Left ventricle myocardium inferior (tissue), 1 donor: ENCODE results near the gene HMOX2. TPM values are rescaled to one million over a fixed set of nuclear protein-coding genes. Genes with fewer than 3 reads are reported as not detected.

ENCODE experiments used
- DNase-seq: peaks from one replicate; pipeline ENCODE4 v3.0.0-alpha.2; 2020
- H3K27ac ChIP-seq: fragments of 200-600 bp; replicated peaks from 2 replicates; pipeline ENCODE4 v1.8.0; 2021
- H3K27me3 ChIP-seq: fragments of 200-600 bp; 2 replicates; pipeline ENCODE4 v1.8.0; 2021; ENCODE audit warnings: low read depth
- H3K36me3 ChIP-seq: fragments of 200-600 bp; 2 replicates; pipeline ENCODE4 v1.8.0; 2021
- H3K4me1 ChIP-seq: fragments of 200-600 bp; 2 replicates; pipeline ENCODE4 v1.8.0; 2021
- H3K4me3 ChIP-seq: fragments of 200-600 bp; 2 replicates; pipeline ENCODE4 v1.8.0; 2021; ENCODE audit warnings: mild to moderate bottlenecking, moderate library complexity
- H3K9me3 ChIP-seq: fragments of 200-600 bp; replicated peaks from 2 replicates; pipeline ENCODE4 v1.8.0; 2021
- CTCF ChIP-seq: fragments of 200-600 bp; IDR thresholded peaks from 2 replicates; pipeline ENCODE4 v1.8.0; 2021; ENCODE audit warnings: antibody characterized with exemption, mild to moderate bottlenecking, borderline replicate concordance
- intact Hi-C: fragments of 100-400 bp; cut with micrococcal nuclease; formaldehyde crosslinking; loops from one replicate; pipeline ENCODE4 v1.11.0; 2022
- total RNA-seq: library from RNA; stranded (reverse); fragmentation: NEBNext Ultra II Directional; extraction: Animal tissue kit (Norgen Biotek cat#: 25700); gene quantifications from one replicate; pipeline ENCODE4 v1.2.1, GENCODE V29; 2021
- donor health status: DM: no; HTN: yes; CAD: no; lungs with severe emphysema.

HMOX2 gene
- total RNA-seq, 1 donor from 2014 or later = 115 TPM

DNA sequence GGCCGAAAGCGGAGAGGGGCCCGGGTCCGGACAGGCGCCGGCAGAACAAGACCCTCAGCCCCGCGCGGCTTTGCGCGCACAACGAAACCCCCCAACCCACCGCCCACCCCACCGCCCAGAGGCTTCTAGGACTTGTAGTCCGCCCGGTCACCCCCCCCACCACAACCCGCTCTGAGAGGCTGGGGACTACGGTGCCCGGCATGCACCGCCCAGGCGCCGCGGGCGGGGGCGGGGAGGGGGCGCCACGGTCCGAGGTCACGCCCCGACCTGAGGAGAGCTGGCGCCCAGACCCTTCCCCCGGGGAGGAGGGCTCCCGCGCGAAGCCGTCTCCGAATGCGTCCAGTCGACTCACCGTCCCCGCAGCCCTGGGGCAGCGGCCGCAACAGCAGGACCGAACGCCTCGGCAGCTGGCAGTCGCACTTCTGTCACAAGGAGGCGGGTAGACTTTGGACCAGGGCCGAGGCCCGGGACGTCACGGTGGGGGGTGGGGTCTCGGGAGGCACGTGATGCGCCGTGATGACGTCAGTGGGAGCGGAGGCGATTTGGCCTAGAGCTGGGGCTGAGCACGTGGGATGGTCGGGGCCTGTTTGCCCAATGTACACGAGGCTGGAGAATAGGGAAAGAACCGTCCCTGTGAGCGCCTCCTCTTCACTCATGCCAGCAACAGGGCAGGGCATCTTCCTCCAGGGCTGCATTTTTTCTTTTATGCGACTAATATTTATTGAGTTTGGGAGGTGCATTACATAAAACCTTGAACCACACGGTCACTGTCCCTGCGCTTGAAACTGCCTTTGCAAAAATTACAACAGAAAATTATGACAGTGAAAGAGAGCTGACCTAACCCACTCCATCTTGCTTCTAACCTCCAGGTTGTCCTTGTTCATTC, 62.4 kb downstream of the HMOX2 start, which contains the start of gene CDIP1:
TSS of gene CDIP1 (minus strand) at position 424 of the 886 bp plus-strand sequence. CDS start 24,643 bp downstream, outside the sequence.
- peak within 1 kb of the TSS; percentile 94 for H3K27ac ChIP-seq
- H3K27me3 ChIP-seq = no peaks in the 10 kb centered on the region
- TF ChIP-seq CTCF = peak; percentile 19
- intact Hi-C loops = no loop called here
- H3K4me3 ChIP-seq = peak within 1 kb of the TSS; percentile 97
- no peaks in the 10 kb centered on the region for H3K36me3 ChIP-seq
- peak; percentile 97 for DNase-seq
- H3K9me3 ChIP-seq = peaks cover 19% of the 10 kb centered on the region
- H3K4me1 ChIP-seq = peaks cover 50% of the 10 kb centered on the region

DNA sequence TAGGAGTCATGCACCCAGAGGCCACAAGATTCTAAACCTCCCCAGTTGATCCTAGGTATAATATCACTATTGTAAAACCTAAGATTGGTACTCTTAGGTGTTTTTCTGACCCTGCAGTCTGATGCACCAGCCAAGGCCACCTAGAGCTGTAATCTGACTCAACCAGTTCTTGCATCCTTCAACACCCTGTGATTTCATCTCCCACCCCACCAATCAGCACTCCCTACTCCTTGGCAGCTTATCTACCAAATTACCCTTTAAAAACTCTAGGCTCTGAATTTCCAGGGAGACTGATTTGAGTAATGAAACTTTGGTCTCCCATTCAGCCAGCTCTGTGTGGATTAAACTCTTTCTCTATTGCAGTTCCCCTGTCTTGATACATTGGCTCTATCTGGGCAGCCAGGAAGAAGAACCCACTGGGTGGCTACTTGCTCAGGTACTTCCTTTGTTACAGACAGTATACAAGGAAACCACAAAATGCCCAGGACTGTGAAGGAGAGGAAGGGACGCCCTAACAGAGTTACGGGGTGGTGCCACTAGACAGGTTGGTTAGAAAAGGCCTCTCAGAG, 63.6 kb downstream of the HMOX2 start:
- H3K27me3 ChIP-seq = no peaks in the 10 kb centered on the region
- no peak overlapping the region for H3K4me3 ChIP-seq
- TF ChIP-seq CTCF = no peak
- H3K9me3 ChIP-seq = peaks cover 19% of the 10 kb centered on the region
- no peaks in the 10 kb centered on the region for H3K36me3 ChIP-seq
- no peak for DNase-seq
- H3K4me1 ChIP-seq = peaks cover 38% of the 10 kb centered on the region
- H3K27ac ChIP-seq = no peak overlapping the region
- intact Hi-C loops = no loop called here

DNA sequence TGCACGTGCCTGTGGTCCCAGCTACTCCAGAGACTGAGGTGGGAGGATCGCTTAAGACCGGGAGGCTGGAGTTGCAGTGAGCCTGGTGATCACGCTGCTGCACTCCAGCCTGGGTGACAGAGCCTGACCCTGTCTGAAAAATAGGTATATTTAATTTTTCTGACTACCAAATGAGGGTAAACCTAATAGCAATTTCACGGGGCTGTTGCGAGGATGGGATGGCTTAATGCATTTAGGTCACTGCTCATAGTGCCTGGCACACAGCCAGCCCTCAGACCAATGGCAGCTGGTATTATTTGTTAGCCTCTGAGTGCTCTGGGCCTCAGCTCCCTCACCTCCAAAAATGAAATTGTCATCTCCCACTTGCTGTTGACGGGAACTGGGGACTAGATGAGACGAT, 68.3 kb downstream of the HMOX2 start:
- no peaks in the 10 kb centered on the region for H3K4me1 ChIP-seq
- H3K36me3 ChIP-seq = no peaks in the 10 kb centered on the region
- H3K9me3 ChIP-seq = peaks cover 11% of the 10 kb centered on the region
- no peak overlapping the region for H3K4me3 ChIP-seq
- intact Hi-C loops = no loop called here
- no peak for TF ChIP-seq CTCF
- H3K27me3 ChIP-seq = no peaks in the 10 kb centered on the region
- DNase-seq = no peak
- no peak overlapping the region for H3K27ac ChIP-seq

GRCh38 chr16:4548124-4548523, 71.9 kb downstream of the HMOX2 start:
- H3K4me3 ChIP-seq = no peak overlapping the region
- H3K27me3 ChIP-seq = no peaks in the 10 kb centered on the region
- intact Hi-C loops = no loop called here
- no peak for DNase-seq
- H3K4me1 ChIP-seq = no peaks in the 10 kb centered on the region
- no peak for TF ChIP-seq CTCF
- no peak overlapping the region for H3K27ac ChIP-seq
- no peaks in the 10 kb centered on the region for H3K36me3 ChIP-seq
- H3K9me3 ChIP-seq = no peaks in the 10 kb centered on the region

DNA sequence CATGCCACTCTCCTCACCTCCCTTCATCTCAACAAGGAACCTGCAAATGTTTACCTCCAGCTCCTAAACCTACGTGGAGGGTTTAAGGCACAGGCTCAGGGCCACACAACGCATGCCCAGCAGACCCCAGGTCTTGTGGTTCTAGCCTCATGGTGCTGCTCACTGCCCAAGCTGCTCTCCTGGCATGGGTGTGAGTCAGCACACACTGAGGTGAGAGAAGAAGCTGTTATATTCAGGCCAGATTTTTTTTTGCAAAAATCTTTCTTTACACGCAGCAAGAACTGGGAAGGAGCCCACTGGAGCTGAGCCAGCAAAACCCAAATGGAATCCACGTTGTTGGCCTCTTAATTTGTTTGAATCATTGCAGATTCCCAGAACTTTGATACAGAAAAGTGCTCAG, 74.4 kb downstream of the HMOX2 start:
- Histone ChIP-seq H3K4me1 (no peaks in the 10 kb centered on the region), H3K9me3 (no peaks in the 10 kb centered on the region), H3K36me3 (no peaks in the 10 kb centered on the region), H3K4me3 (no peak overlapping the region), H3K27ac (no peak overlapping the region), H3K27me3 (no peaks in the 10 kb centered on the region)
- no peak for TF ChIP-seq CTCF
- intact Hi-C loops = loop anchor here (10.0 kb wide), 1 partner anchor 56 kb away; no protein-coding TSS in a partner anchor
- no peak for DNase-seq
